OCI-LY1 (cell line): ENCODE data around the gene SCGB1C2.

Experiments used
- H2AFZ ChIP-seq: fragments of 200-600 bp; sonication (generic), shearing (Covaris generic); 2 replicates; pipeline ENCODE4 v1.6.0; 2014; ENCODE audit warnings: antibody characterized with exemption, mild to moderate bottlenecking, low read length
- H3F3A ChIP-seq: fragments of 200-600 bp; sonication (generic), shearing (Covaris generic); 2 replicates; pipeline ENCODE4 v1.6.0; 2014; ENCODE audit warnings: mild to moderate bottlenecking, antibody characterized with exemption, low read length, moderate library complexity; ENCODE audit not compliant: insufficient read depth
- H3K27ac ChIP-seq: fragments of 200-600 bp; sonication (generic); 2 replicates; pipeline ENCODE4 v1.5.1; 2014; ENCODE audit warnings: low read length, mixed run types, mild to moderate bottlenecking, low read depth; ENCODE audit not compliant: poor library complexity, severe bottlenecking
- H3K27me3 ChIP-seq: fragments of 200-600 bp; sonication (generic); 2 replicates; pipeline ENCODE4 v1.6.0; 2014; ENCODE audit warnings: antibody characterized with exemption, mild to moderate bottlenecking, low read length, moderate library complexity; ENCODE audit not compliant: insufficient read depth
- H3K36me3 ChIP-seq: fragments of 200-600 bp; sonication (generic); 2 replicates; pipeline ENCODE4 v1.6.1; 2014; ENCODE audit warnings: mild to moderate bottlenecking, antibody characterized with exemption, low read length, moderate library complexity, mixed read lengths; ENCODE audit not compliant: insufficient read depth
- H3K4me1 ChIP-seq: fragments of 200-600 bp; sonication (generic); 2 replicates; pipeline ENCODE4 v1.5.1; 2014; ENCODE audit warnings: mild to moderate bottlenecking, low read length, moderate library complexity; ENCODE audit not compliant: insufficient read depth, severe bottlenecking
- H3K4me2 ChIP-seq: fragments of 200-600 bp; sonication (generic), shearing (Covaris generic); 2 replicates; pipeline ENCODE4 v1.6.1; 2014; ENCODE audit warnings: low read length
- H3K4me3 ChIP-seq: fragments of 200-600 bp; sonication (generic); 2 replicates; pipeline ENCODE4 v1.5.1; 2014; ENCODE audit warnings: low read length, low read depth, mild to moderate bottlenecking, mixed read lengths; ENCODE audit not compliant: poor library complexity, severe bottlenecking
- H3K79me2 ChIP-seq: fragments of 200-600 bp; shearing (Covaris generic); 2 replicates; pipeline ENCODE4 v1.6.1; 2016; ENCODE audit warnings: mixed run types, low read length, mixed read lengths; ENCODE audit not compliant: insufficient read depth
- H3K9ac ChIP-seq: fragments of 200-600 bp; sonication (generic), shearing (Covaris generic); 2 replicates; pipeline ENCODE4 v1.6.1; 2014; ENCODE audit warnings: mild to moderate bottlenecking, low read length, mixed read lengths
- H3K9me2 ChIP-seq: fragments of 200-600 bp; sonication (generic), shearing (Covaris generic); 2 replicates; pipeline ENCODE4 v1.6.1; 2014; ENCODE audit warnings: low read depth, mild to moderate bottlenecking, low read length, mixed read lengths
- H3K9me3 ChIP-seq: fragments of 200-600 bp; shearing (Covaris generic); 2 replicates; pipeline ENCODE4 v1.6.1; 2014; ENCODE audit warnings: low read length, mixed read lengths
- H4K20me1 ChIP-seq: fragments of 200-600 bp; sonication (generic), shearing (Covaris generic); 2 replicates; pipeline ENCODE4 v1.6.0; 2016; ENCODE audit warnings: mild to moderate bottlenecking, low read length; ENCODE audit not compliant: insufficient read depth
- EZH2 ChIP-seq: fragments of 200-600 bp; sonication (generic), shearing (Covaris generic); IDR thresholded peaks from 2 replicates; pipeline ENCODE4 v1.8.0; 2017; ENCODE audit warnings: borderline replicate concordance, mixed run types, mild to moderate bottlenecking, antibody characterized with exemption, low read length, moderate library complexity, mixed read lengths
- TF ChIP-seq, protein P1 (sequence below): fragments of 200-600 bp; sonication (generic), shearing (Covaris generic); IDR thresholded peaks from 2 replicates; pipeline ENCODE4 v1.5.1; 2017; ENCODE audit warnings: mild to moderate bottlenecking, antibody characterized with exemption, low read length, moderate library complexity, mixed read lengths

The SCGB1C2 gene

GRCh38 chr17:178292-179065 lies 41.1 kb downstream of the SCGB1C2 start:
- Histone ChIP-seq H3K27me3 (no peaks in the 10 kb centered on the region; the same call in none of the 2 replicates), H4K20me1 (no peaks in the 10 kb centered on the region), H3K4me1 (no peaks in the 10 kb centered on the region), H3F3A (no peaks in the 10 kb centered on the region), H3K36me3 (no peaks in the 10 kb centered on the region), H2AFZ (no peak overlapping the region), H3K27ac (no peak overlapping the region), H3K4me3 (no peak overlapping the region), H3K9ac (no peak overlapping the region), H3K9me2 (no peaks in the 10 kb centered on the region), H3K9me3 (no peaks in the 10 kb centered on the region), H3K79me2 (no peaks in the 10 kb centered on the region), H3K4me2 (no peak overlapping the region)
- TF ChIP-seq EZH2 = no peak
- TF ChIP-seq, protein P1, sequence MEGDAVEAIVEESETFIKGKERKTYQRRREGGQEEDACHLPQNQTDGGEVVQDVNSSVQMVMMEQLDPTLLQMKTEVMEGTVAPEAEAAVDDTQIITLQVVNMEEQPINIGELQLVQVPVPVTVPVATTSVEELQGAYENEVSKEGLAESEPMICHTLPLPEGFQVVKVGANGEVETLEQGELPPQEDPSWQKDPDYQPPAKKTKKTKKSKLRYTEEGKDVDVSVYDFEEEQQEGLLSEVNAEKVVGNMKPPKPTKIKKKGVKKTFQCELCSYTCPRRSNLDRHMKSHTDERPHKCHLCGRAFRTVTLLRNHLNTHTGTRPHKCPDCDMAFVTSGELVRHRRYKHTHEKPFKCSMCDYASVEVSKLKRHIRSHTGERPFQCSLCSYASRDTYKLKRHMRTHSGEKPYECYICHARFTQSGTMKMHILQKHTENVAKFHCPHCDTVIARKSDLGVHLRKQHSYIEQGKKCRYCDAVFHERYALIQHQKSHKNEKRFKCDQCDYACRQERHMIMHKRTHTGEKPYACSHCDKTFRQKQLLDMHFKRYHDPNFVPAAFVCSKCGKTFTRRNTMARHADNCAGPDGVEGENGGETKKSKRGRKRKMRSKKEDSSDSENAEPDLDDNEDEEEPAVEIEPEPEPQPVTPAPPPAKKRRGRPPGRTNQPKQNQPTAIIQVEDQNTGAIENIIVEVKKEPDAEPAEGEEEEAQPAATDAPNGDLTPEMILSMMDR = no peak

DNA sequence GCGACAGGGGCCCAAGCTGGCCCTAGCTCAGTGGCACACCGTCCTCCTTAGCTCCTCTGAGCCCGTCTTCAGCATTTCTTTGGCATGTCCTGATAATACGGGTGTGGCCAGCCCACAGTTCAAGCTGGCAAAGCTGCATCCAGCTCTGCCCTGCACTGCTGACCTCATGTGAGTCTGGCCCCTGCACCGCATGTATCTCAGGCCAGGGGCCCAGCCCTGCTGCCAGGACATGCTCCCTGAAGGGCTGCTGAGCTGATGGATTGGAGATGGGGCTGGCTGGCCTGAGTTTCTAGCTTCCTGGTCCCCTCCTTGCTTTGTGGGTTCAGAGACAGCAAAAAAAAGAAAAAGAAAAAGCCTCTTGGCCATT lies 41.7 kb downstream of the SCGB1C2 start:
- H3K79me2 ChIP-seq = no peaks in the 10 kb centered on the region
- H3K9ac ChIP-seq = no peak overlapping the region
- H3K4me2 ChIP-seq = no peak overlapping the region
- H3F3A ChIP-seq = no peaks in the 10 kb centered on the region
- TF ChIP-seq, protein P1 = no peak
- TF ChIP-seq EZH2 = no peak
- no peak overlapping the region for H2AFZ ChIP-seq
- no peaks in the 10 kb centered on the region for H3K36me3 ChIP-seq
- H3K9me3 ChIP-seq = no peaks in the 10 kb centered on the region
- no peaks in the 10 kb centered on the region; the same call in none of the 2 replicates for H3K27me3 ChIP-seq
- H3K27ac ChIP-seq = no peak overlapping the region
- no peaks in the 10 kb centered on the region for H3K4me1 ChIP-seq
- H3K4me3 ChIP-seq = no peak overlapping the region
- no peaks in the 10 kb centered on the region for H4K20me1 ChIP-seq
- H3K9me2 ChIP-seq = no peaks in the 10 kb centered on the region

DNA sequence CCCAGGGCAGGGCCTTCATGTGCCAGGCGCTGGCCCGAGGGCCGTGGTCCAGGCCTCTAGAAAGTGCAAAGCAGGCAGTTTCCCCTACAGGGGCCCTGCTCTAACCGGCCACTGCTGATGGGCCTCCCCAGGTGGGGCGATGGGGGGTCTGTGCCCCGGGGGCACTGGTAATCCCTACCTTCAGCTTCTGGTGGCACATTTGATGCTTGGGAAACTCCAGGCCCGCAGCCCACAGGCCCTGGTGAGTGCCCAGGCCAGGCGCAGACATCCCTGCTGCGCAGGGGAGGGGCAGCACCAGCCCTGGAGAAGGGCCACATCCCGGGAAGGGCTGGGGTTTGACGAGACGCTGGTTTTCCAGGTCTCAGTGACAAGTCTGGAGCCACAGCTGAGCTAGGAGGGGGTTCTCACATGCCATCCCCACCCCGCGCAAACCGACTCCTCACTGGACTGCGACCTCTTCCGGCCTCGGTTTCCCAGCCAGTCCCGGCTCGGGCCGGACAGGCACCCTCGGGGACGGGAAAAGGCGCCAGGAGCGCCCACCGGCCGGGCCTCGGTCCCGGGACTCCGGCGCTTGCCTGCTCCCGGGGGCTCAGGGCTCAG lies 42.5 kb downstream of the SCGB1C2 start:
- H3F3A ChIP-seq = no peaks in the 10 kb centered on the region
- no peak overlapping the region for H2AFZ ChIP-seq
- H3K9ac ChIP-seq = no peak overlapping the region
- no peak overlapping the region for H3K4me2 ChIP-seq
- TF ChIP-seq EZH2 = no peak
- TF ChIP-seq, protein P1 = no peak
- no peaks in the 10 kb centered on the region for H3K9me3 ChIP-seq
- no peaks in the 10 kb centered on the region for H3K79me2 ChIP-seq
- H3K27me3 ChIP-seq = no peaks in the 10 kb centered on the region; the same call in none of the 2 replicates
- no peaks in the 10 kb centered on the region for H3K36me3 ChIP-seq
- no peaks in the 10 kb centered on the region for H4K20me1 ChIP-seq
- no peaks in the 10 kb centered on the region for H3K4me1 ChIP-seq
- no peaks in the 10 kb centered on the region for H3K9me2 ChIP-seq
- no peak overlapping the region for H3K27ac ChIP-seq
- no peak overlapping the region for H3K4me3 ChIP-seq
